HG03066 (cell line): ENCODE data around the gene OR2T5.
A peak's percentile ranks its signal among the peaks of the same experiment; 100 is the strongest.
"Not testable (repeated sequence)": the region's sequence is repeated elsewhere in the genome, so short reads cannot be mapped to it uniquely, and the experiment has no call there.

Experiments used
- ATAC-seq: cut with Tn5 transposase; IDR thresholded peaks from one replicate; pipeline ENCODE4 v1.9.1; 2021; ENCODE audit warnings: low read depth; ENCODE audit not compliant: unreplicated experiment

OR2T5 gene, protein sequence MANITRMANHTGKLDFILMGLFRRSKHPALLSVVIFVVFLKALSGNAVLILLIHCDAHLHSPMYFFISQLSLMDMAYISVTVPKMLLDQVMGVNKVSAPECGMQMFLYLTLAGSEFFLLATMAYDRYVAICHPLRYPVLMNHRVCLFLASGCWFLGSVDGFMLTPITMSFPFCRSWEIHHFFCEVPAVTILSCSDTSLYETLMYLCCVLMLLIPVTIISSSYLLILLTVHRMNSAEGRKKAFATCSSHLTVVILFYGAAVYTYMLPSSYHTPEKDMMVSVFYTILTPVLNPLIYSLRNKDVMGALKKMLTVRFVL

GRCh38 chr1:248488289-248488688 is at the start of gene OR2T5:
Gene OR2T5, plus strand, starts transcription at chr1:248488589. Its CDS starts 0 bp downstream, at chr1:248488589.
- ATAC-seq: not testable (repeated sequence)

DNA sequence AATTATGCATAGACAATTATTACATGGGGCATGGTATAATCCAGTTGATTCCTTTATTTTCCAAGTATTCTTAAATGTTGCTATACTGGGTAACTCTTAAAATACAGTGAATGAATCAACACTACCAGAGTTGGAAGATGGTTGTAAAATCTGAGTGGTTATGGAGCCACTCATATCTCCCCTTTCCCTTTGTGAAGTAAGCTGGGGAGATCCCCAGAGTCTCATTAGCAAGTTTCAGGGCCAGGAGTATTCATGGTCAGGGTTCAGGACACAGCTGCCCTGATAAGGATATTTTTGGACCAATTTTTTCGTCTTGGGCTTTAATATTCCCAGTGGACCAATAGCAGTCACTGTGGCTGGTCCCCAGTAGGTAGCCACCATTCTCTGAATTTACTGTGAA is 49.7 kb upstream of the OR2T5 start:
- ATAC-seq: not testable (repeated sequence)

GRCh38 chr1:248439283-248439682 is 49.1 kb upstream of the OR2T5 start:
- ATAC-seq: not testable (repeated sequence)

DNA sequence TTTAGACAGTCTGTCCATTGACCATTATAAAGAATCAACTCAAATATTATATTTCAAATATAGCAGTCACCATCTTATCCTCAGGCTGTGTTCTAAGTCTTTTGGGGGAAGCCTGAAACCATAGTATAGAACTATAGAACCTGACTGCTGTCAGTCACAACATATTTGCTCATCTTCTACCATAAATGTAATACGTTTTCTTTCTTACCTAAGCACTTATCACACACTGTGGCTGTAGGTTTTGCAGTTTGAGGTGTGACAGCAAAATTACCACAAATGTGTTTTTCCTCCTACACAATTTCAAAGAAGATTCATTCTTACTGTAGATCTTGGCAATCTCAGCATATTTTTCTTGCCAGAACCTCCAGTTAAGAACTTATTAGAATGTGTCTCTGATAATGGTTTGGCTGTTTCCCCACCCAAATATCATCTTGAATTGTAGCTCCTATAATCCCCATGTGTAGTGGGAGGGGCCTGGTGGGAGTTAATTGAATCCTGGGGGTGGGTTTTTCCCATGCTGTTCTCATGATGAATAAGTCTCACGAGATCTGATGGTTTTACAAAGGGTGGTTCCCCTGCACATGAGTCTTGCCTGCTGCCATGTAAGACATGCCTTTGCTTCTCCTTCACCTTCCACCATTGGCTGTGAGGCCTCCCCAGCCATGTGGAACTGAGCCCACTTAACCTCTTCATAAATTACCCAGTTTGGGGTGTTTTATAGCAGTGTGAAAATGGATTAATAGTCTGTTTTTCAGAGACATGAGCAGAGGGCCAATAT is 45.7 kb upstream of the OR2T5 start:
- not testable (repeated sequence) for ATAC-seq

GRCh38 chr1:248444603-248445002 is 43.8 kb upstream of the OR2T5 start:
- not testable (repeated sequence) for ATAC-seq

DNA sequence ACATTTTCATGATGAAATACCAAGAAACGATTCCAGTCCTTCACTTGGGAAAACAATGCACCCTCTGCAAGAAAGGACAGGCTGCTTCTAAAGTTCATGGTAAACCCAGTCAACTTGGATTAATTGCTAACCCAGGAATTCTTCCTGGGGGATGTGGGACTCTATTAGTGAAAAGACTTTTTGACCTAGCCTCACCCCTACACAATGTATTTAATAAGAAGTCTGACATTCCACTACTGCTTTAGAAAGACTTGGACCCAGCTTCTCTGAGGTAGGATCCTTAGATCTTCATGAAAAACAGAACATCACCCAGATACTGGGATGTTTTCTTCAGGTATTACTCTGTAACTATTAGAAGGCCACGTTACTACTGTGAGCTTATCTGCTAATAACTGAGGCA is 43.0 kb upstream of the OR2T5 start, which contains the start of gene OR2T2:
OR2T2 (plus strand) TSS at position 239 of the 400 bp plus-strand sequence. CDS start 7,161 bp downstream, outside the sequence.
- ATAC-seq: not testable (repeated sequence)

GRCh38 chr1:248448409-248449074 is 39.8 kb upstream of the OR2T5 start:
- ATAC-seq: peak; percentile 42

DNA sequence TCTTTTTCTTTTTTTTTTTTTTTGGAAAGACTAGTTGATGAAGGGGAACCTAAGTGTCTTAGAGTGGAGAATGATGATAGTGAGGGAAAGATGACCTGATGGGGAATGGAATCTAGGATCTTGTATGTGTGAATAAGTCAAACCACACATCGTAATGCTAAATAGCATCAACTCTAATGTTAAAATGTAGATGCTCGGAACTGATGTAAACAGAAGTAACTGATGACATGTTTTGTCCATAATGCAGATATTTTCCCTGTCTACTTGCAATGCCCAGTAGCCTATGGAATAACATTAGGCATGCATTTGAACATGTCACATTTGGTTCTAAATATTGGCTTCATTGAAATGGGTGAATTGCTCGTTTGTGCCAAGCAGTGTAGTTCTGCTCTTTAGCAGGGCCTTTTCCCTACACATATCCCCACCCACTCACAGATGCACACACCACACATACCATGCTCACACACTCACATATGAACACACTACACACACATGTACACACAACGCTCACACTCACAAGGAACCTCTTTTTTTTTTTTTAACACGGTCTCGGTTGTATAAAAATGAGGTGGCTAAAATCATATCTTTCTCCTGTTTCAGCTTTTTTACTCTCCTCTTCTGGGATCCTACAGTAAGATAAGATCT is 38.4 kb upstream of the OR2T5 start:
- peak; percentile 1 for ATAC-seq

DNA sequence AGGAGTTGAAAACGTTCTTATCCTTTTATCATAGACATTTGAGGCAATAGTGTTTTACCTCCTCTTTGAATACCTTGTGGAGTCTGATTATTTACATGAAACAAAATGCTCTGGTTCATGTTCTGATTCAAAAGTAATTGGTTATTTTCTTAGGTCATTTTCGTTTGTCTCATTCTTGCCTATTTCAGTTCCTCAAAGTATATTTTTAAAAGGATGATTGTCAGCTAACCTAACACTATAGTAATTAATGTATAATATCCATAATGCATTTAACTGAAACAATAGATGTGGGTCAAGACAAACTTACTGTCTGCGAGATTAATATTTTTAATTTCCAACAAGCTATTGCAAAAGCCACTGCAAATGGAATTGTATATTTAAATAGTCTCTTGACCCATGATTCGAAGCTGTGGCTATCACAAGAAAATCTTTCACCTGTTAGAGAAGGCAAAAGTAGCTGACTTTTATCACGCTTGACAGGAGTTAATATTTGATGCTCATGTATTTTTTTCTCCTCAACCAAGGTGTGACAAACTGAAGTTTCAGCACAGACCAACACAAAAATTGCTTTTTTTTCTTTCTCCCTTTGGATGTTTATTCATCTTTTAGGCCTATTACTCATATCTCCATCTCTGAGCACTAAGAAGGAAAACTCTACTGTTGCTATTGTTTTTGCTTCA is 37.8 kb upstream of the OR2T5 start:
- ATAC-seq: peak; percentile 68

DNA sequence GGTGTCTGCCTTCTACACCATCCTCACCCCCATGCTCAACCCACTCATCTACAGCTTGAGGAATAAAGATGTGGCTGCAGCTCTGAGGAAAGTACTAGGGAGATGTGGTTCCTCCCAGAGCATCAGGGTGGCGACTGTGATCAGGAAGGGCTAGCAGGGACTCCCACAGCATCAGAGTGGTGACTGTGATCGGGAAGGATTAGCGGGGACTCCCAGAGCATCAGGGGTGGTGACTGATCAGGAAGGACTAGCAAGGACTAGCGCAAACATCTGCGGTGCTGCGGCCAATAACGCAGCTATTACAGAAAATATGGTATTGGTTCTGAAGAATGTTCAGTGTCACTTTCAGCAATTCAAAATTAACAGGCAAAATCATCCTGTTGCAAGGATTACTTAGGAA is 34.8 kb upstream of the OR2T5 start:
- not testable (repeated sequence) for ATAC-seq

DNA sequence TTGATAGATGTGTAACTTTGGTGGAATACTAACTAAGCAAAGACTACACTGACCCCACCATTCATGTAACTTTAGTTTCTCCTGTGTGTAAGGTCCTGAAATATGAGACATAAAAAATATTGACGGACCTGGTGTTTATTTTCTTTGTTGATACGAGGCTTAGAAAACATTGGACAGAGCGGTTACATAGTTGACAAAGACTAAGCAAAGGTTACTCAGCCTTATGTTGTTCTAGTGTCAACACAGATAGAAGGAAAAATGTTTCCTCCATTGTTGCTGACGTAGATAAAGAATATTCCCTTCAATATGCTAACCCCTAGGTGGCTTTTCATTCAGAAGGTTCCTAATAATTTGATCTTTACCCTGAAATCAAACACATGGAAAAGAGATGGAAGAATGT is 33.3 kb upstream of the OR2T5 start:
- ATAC-seq: not testable (repeated sequence)

- not testable (repeated sequence) for ATAC-seq
These were observed 31.8 kb upstream of the OR2T5 start for GRCh38 chr1:248456635-248457034.

DNA sequence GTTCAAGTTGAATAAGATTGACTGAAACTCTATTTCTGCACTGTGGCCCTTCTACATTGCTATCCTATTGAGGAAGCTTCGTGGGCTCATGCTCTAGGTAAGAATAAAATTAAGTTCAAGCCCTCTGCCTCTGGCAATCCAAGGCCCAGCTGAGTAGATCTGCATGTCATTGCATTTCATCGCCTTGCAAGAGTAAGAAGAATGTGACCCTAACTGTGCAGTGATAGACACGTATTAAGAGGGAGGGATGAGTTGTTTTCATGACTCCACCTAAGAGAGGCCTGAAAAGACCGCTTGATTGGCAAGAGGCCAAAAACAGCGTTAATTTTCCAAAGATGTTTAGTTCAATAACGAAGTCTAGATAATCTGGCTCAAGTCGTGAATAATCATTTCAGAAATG is 29.3 kb upstream of the OR2T5 start:
- not testable (repeated sequence) for ATAC-seq

GRCh38 chr1:248471154-248471553 is 17.2 kb upstream of the OR2T5 start:
- ATAC-seq: no peak

- ATAC-seq: not testable (repeated sequence)
These were observed 16.3 kb upstream of the OR2T5 start for GRCh38 chr1:248472111-248472510.

GRCh38 chr1:248473051-248473450 is 15.3 kb upstream of the OR2T5 start, which contains the start of gene OR2T3:
Gene OR2T3, plus strand, starts transcription at chr1:248473351. Its CDS starts 0 bp downstream, at chr1:248473351.
- not testable (repeated sequence) for ATAC-seq

- ATAC-seq: not testable (repeated sequence)
These were observed 12.7 kb upstream of the OR2T5 start for GRCh38 chr1:248475660-248476059.

- peak; percentile 90 for ATAC-seq
These were observed 6.5 kb upstream of the OR2T5 start for GRCh38 chr1:248481686-248482579.

GRCh38 chr1:248496661-248497060 is 8.3 kb downstream of the OR2T5 start:
- ATAC-seq: not testable (repeated sequence)
